ENCODE measurements around the gene IL16.

DNA sequence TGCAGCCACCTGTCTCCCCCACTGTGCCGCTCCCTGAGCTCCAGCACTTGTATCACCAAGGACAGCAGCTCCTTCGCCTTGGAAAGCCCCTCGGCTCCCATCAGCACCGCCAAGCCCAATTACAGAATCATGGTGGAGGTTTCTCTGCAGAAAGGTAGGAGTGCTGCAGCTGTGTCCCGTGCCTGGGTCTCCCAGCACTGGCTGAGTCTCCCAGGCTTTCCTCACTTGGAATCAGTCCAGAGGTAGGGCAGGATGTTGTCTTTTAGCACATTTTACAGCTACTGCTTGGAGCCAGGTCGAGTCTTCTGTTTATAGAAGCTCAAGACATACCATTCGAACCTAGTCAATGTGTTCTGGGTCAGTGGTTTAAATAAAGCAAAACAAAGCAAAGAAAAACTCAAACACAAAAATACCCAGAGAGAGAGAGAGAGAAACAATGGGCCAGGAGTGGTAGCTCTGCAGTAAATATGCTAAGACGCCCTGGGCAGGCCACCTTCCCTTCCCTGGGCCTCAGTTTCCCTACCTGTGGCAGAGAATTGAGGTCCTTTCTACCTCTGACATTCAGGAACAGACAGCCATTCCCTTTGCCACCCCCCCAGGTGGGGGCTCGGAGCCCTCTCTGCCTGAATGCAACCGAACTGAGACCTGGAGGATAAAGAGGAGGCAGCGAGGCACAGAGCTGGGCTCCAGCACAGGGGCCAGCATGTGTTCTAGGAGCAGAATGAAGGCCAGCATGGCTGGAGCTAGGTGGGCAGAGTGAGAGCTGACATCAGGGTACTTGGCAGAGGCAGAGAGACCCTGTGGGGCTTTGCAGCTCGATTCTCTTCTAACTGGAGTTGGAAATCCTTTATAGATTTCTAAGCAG is 83.2 kb downstream of the IL16 start:
- TF ChIP-seq, protein P1, sequence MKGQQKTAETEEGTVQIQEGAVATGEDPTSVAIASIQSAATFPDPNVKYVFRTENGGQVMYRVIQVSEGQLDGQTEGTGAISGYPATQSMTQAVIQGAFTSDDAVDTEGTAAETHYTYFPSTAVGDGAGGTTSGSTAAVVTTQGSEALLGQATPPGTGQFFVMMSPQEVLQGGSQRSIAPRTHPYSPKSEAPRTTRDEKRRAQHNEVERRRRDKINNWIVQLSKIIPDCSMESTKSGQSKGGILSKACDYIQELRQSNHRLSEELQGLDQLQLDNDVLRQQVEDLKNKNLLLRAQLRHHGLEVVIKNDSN (IDR thresholded peaks at IDR 0.05) = no peak
- TF ChIP-seq YY1 (IDR thresholded peaks at IDR 0.05; ENCODE audit: low read depth) (no peak), TAF1 (IDR thresholded peaks at IDR 0.05; ENCODE audit: low read depth) (no peak), ZBTB7A (IDR thresholded peaks at IDR 0.05; ENCODE audit: low read depth) (no peak), FOXM1 (IDR thresholded peaks at IDR 0.05; ENCODE audit: borderline replicate concordance, low read depth) (no peak), RAD21 (IDR thresholded peaks at IDR 0.05; ENCODE audit: low read depth) (no peak), EP300 (IDR thresholded peaks at IDR 0.05; ENCODE audit: borderline replicate concordance) (no peak), EGR1 (IDR thresholded peaks at IDR 0.05) (no peak)
- TF ChIP-seq, protein P2, sequence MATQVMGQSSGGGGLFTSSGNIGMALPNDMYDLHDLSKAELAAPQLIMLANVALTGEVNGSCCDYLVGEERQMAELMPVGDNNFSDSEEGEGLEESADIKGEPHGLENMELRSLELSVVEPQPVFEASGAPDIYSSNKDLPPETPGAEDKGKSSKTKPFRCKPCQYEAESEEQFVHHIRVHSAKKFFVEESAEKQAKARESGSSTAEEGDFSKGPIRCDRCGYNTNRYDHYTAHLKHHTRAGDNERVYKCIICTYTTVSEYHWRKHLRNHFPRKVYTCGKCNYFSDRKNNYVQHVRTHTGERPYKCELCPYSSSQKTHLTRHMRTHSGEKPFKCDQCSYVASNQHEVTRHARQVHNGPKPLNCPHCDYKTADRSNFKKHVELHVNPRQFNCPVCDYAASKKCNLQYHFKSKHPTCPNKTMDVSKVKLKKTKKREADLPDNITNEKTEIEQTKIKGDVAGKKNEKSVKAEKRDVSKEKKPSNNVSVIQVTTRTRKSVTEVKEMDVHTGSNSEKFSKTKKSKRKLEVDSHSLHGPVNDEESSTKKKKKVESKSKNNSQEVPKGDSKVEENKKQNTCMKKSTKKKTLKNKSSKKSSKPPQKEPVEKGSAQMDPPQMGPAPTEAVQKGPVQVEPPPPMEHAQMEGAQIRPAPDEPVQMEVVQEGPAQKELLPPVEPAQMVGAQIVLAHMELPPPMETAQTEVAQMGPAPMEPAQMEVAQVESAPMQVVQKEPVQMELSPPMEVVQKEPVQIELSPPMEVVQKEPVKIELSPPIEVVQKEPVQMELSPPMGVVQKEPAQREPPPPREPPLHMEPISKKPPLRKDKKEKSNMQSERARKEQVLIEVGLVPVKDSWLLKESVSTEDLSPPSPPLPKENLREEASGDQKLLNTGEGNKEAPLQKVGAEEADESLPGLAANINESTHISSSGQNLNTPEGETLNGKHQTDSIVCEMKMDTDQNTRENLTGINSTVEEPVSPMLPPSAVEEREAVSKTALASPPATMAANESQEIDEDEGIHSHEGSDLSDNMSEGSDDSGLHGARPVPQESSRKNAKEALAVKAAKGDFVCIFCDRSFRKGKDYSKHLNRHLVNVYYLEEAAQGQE (IDR thresholded peaks at IDR 0.05; ENCODE audit: low read depth) = no peak; the same call in 1 of the 2 replicates
